ENCODE results near the gene STOML3. TPM values are rescaled to one million over a fixed set of nuclear protein-coding genes. Genes with fewer than 3 reads are reported as not detected.

Gene STOML3
- total RNA-seq, 1 donor from 2014 or later = not detected

GRCh38 chr13:39038569-39039030 lies 48.0 kb upstream of the STOML3 start:
- Histone ChIP-seq H3K36me3 (ENCODE audit: insufficient read depth, low read length) (no peaks in the 10 kb centered on the region), H4K20me1 (ENCODE audit: insufficient read depth, low read length) (peaks cover 30% of the 10 kb centered on the region), H3K27me3 (ENCODE audit: insufficient read depth, low read length) (no peaks in the 10 kb centered on the region), H3K9ac (ENCODE audit: low read length) (peak overlapping the region; percentile 87), H3K4me2 (ENCODE audit: low read length) (peak overlapping the region; percentile 98), H2AFZ (ENCODE audit: low read depth, low read length) (peak overlapping the region; percentile 99), H3K27ac (ENCODE audit: low read depth, low read length) (peak overlapping the region; percentile 93), H3K9me3 (ENCODE audit: insufficient read depth, low read depth, low read length) (no peaks in the 10 kb centered on the region), H3K4me3 (ENCODE audit: insufficient read depth, low read depth, low read length) (peak overlapping the region; percentile 96), H3K79me2 (ENCODE audit: insufficient read depth, low read length) (peaks cover 51% of the 10 kb centered on the region), H3K4me1 (ENCODE audit: insufficient read depth, low read length) (peaks cover 3% of the 10 kb centered on the region)
- no peaks in the 10 kb centered on the region for H3K9me3 Mint-ChIP-seq (ENCODE audit: unreplicated experiment)
- no peak for TF ChIP-seq CTCF (IDR thresholded peaks at IDR 0.05; ENCODE audit: insufficient read depth, low read depth, low read length)
- no peak for TF ChIP-seq EZH2 (IDR thresholded peaks at IDR 0.05; ENCODE audit: insufficient read depth, low read length)
- peak overlapping the region; percentile 94 for H3K27ac Mint-ChIP-seq (ENCODE audit: unreplicated experiment)
- H3K27me3 Mint-ChIP-seq (ENCODE audit: low read depth, unreplicated experiment) = no peaks in the 10 kb centered on the region
- DNase-seq (ENCODE audit: low read depth) (peak; percentile 29), FAIRE-seq (peak; percentile 5)
- H3K4me3 Mint-ChIP-seq (ENCODE audit: unreplicated experiment) = peak overlapping the region; percentile 93
- no peaks in the 10 kb centered on the region for H3K36me3 Mint-ChIP-seq (ENCODE audit: low read depth, unreplicated experiment)
- H3K4me1 Mint-ChIP-seq (ENCODE audit: low read depth, unreplicated experiment) = peaks cover 14% of the 10 kb centered on the region

GRCh38 chr13:39037880-39038568 lies 47.4 kb upstream of the STOML3 start, which contains the start of the genes NHLRC3 and PROSER1:
Gene NHLRC3 (plus strand): TSS chr13:39038456. CDS start chr13:39038640, 184 bp downstream.
Gene PROSER1 (minus strand): TSS chr13:39038089. CDS start chr13:39037242, 847 bp downstream.
- no peak for TF ChIP-seq EZH2 (IDR thresholded peaks at IDR 0.05; ENCODE audit: insufficient read depth, low read length)
- no peak for TF ChIP-seq CTCF (IDR thresholded peaks at IDR 0.05; ENCODE audit: insufficient read depth, low read depth, low read length)
- Histone ChIP-seq H3K9me3 (ENCODE audit: insufficient read depth, low read depth, low read length) (no peaks in the 10 kb centered on the region), H3K27me3 (ENCODE audit: insufficient read depth, low read length) (no peaks in the 10 kb centered on the region), H3K9ac (ENCODE audit: low read length) (peak within 1 kb of the TSS; percentile 87), H3K36me3 (ENCODE audit: insufficient read depth, low read length) (no peaks in the 10 kb centered on the region), H3K4me3 (ENCODE audit: insufficient read depth, low read depth, low read length) (peak within 1 kb of the TSS; percentile 96), H3K4me1 (ENCODE audit: insufficient read depth, low read length) (peaks cover 3% of the 10 kb centered on the region), H3K27ac (ENCODE audit: low read depth, low read length) (peak within 1 kb of the TSS; percentile 93), H3K4me2 (ENCODE audit: low read length) (peak within 1 kb of the TSS; percentile 98), H4K20me1 (ENCODE audit: insufficient read depth, low read length) (peaks cover 30% of the 10 kb centered on the region), H2AFZ (ENCODE audit: low read depth, low read length) (peak within 1 kb of the TSS; percentile 99), H3K79me2 (ENCODE audit: insufficient read depth, low read length) (peaks cover 57% of the 10 kb centered on the region)
- FAIRE-seq (no peak), DNase-seq (ENCODE audit: low read depth) (peak; percentile 89)
- H3K4me3 Mint-ChIP-seq (ENCODE audit: unreplicated experiment) = peak within 1 kb of the TSS; percentile 93
- peak within 1 kb of the TSS; percentile 94 for H3K27ac Mint-ChIP-seq (ENCODE audit: unreplicated experiment)
- H3K4me1 Mint-ChIP-seq (ENCODE audit: low read depth, unreplicated experiment) = peaks cover 14% of the 10 kb centered on the region
- H3K27me3 Mint-ChIP-seq (ENCODE audit: low read depth, unreplicated experiment) = no peaks in the 10 kb centered on the region
- no peaks in the 10 kb centered on the region for H3K36me3 Mint-ChIP-seq (ENCODE audit: low read depth, unreplicated experiment)
- no peaks in the 10 kb centered on the region for H3K9me3 Mint-ChIP-seq (ENCODE audit: unreplicated experiment)
